LNCaP clone FGC (cell line): ENCODE results near the gene EEFSEC.
A peak's percentile ranks its signal among the peaks of the same experiment; 100 is the strongest.

Experiments
- DNase-seq: peaks from one replicate; pipeline ENCODE4 v3.0.0-alpha.2; 2011; ENCODE audit warnings: low read depth
- H3K4me3 ChIP-seq: 2 replicates; pipeline ENCODE4 v1.5.1; 2011; ENCODE audit warnings: mild to moderate bottlenecking, low read depth, low read length, control low read depth
- CTCF ChIP-seq: IDR thresholded peaks from 2 replicates; pipeline ENCODE4 v1.5.1; 2012; ENCODE audit warnings: mild to moderate bottlenecking; ENCODE audit not compliant: control insufficient read depth, insufficient read depth; ENCODE audit errors: extremely low read depth

The EEFSEC gene

GRCh38 chr3:128235207-128235926 is 82.1 kb downstream of the EEFSEC start:
- peak; percentile 85 for DNase-seq
- TF ChIP-seq CTCF: no peak
- H3K4me3 ChIP-seq: no peak overlapping the region

GRCh38 chr3:128236657-128237056 is 83.4 kb downstream of the EEFSEC start:
- peak; percentile 61 for DNase-seq
- no peak for TF ChIP-seq CTCF
- H3K4me3 ChIP-seq: no peak overlapping the region

- no peak for TF ChIP-seq CTCF
- no peak overlapping the region for H3K4me3 ChIP-seq
- no peak for DNase-seq
Measured at GRCh38 chr3:128237348-128238183, 84.3 kb downstream of the EEFSEC start.

GRCh38 chr3:128238184-128238489 is 84.9 kb downstream of the EEFSEC start:
- no peak overlapping the region for H3K4me3 ChIP-seq
- no peak for DNase-seq
- no peak for TF ChIP-seq CTCF

- no peak for DNase-seq
- H3K4me3 ChIP-seq: no peak overlapping the region
- TF ChIP-seq CTCF: no peak
Measured at GRCh38 chr3:128239304-128239703, 86.0 kb downstream of the EEFSEC start.

- no peak overlapping the region for H3K4me3 ChIP-seq
- no peak for TF ChIP-seq CTCF
- no peak for DNase-seq
Measured at GRCh38 chr3:128240232-128240631, 87.0 kb downstream of the EEFSEC start.
